ENCODE data around the gene FAM120AOS.

FAM120AOS gene

DNA sequence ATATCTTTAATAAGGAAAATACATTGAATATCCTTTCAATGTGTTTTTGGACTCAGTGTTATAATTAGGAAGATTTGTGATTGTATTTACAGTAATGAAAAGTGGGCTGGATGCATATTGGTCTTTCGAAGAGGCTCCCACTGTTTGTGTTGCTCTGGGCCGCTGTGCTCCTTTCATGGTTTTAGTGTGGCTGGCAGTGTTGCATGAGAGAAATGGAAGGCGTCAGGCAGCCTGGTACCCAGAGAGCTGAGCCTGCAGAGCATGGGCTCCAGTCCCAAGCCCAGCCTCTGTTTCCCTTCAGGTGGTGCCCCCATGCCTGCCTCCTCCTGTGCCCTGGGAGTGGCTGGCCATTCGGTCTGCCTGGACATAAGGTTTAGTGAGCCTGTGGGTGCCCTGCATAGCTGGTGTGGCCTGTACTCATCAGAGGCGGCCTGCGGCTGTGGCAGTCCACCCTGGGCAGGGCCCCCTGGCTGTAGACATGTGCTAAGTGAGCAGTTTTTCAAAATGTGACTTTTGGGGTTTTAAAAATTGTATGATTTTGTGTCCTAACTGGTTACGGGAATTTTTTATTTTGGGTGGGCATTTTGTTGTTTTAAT, 27.4 kb upstream of the FAM120AOS start:
- no peak overlapping the region for H3K4me3 ChIP-seq (replicated peaks; ENCODE audit: low read depth, low read length)
- no peak for DNase-seq (ENCODE audit: extremely low read depth, insufficient read length)
- peaks cover 10% of the 10 kb centered on the region for H3K36me3 ChIP-seq (ENCODE audit: control insufficient read depth, insufficient read depth, low read length)
- TF ChIP-seq CTCF (IDR thresholded peaks at IDR 0.05; ENCODE audit: insufficient read depth, low read length, poor library complexity, severe bottlenecking) = no peak
- no peaks in the 10 kb centered on the region for H3K27me3 ChIP-seq (replicated peaks; ENCODE audit: control insufficient read depth, insufficient read depth, low read length)

DNA sequence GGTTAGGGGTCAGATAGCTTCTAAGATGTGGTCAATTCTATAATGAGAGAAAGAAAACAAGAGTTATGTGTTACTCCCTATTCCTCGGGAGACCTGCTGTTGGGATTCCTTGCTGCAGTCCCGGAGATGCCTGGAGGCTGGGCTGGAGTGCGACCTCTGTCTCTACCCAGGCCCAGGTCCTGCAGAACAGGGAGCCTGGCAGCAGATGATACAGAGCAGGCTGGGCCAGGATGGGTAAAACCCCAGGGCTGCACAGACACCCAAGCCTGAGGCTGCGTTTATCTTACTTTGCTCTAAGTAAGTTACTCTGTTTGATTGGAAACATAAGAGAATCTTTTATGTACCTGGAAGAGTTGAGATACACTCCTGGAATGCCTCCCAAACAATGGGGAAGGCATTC, 26.9 kb upstream of the FAM120AOS start:
- Histone ChIP-seq H3K27me3 (replicated peaks; ENCODE audit: control insufficient read depth, insufficient read depth, low read length) (no peaks in the 10 kb centered on the region), H3K36me3 (ENCODE audit: control insufficient read depth, insufficient read depth, low read length) (peaks cover 6% of the 10 kb centered on the region), H3K4me3 (replicated peaks; ENCODE audit: low read depth, low read length) (no peak overlapping the region)
- no peak for DNase-seq (ENCODE audit: extremely low read depth, insufficient read length)
- TF ChIP-seq CTCF (IDR thresholded peaks at IDR 0.05; ENCODE audit: insufficient read depth, low read length, poor library complexity, severe bottlenecking) = no peak

DNA sequence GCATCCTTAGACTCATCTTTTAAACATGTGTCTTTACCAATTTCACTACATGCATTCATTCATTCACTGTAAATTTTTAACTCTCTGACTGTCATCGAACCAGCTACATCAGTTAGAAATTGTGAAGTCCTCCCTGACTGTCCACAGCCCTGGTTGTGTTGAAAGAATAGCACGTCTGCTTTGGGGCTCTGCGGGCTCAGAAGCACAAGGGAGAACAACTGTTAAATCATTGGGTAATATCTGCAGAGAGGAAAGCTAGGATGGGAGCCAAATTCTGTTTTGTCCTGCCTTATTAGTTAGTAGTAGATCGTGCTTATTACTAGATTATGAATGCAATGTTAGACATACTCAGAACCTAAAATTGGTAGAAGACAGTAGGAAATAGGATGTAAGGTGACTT, 26.3 kb upstream of the FAM120AOS start:
- Histone ChIP-seq H3K27me3 (replicated peaks; ENCODE audit: control insufficient read depth, insufficient read depth, low read length) (no peaks in the 10 kb centered on the region), H3K36me3 (ENCODE audit: control insufficient read depth, insufficient read depth, low read length) (peaks cover 6% of the 10 kb centered on the region), H3K4me3 (replicated peaks; ENCODE audit: low read depth, low read length) (no peak overlapping the region)
- TF ChIP-seq CTCF (IDR thresholded peaks at IDR 0.05; ENCODE audit: insufficient read depth, low read length, poor library complexity, severe bottlenecking) = no peak
- DNase-seq (ENCODE audit: extremely low read depth, insufficient read length) = no peak

GRCh38 chr9:93477397-93477796, 24.0 kb upstream of the FAM120AOS start:
- H3K36me3 ChIP-seq (ENCODE audit: control insufficient read depth, insufficient read depth, low read length) = peaks cover 2% of the 10 kb centered on the region
- DNase-seq (ENCODE audit: extremely low read depth, insufficient read length) = no peak
- H3K27me3 ChIP-seq (replicated peaks; ENCODE audit: control insufficient read depth, insufficient read depth, low read length) = no peaks in the 10 kb centered on the region
- TF ChIP-seq CTCF (IDR thresholded peaks at IDR 0.05; ENCODE audit: insufficient read depth, low read length, poor library complexity, severe bottlenecking) = no peak
- H3K4me3 ChIP-seq (replicated peaks; ENCODE audit: low read depth, low read length) = no peak overlapping the region

GRCh38 chr9:93476924-93477323, 23.5 kb upstream of the FAM120AOS start:
- DNase-seq (ENCODE audit: extremely low read depth, insufficient read length) = no peak
- H3K36me3 ChIP-seq (ENCODE audit: control insufficient read depth, insufficient read depth, low read length) = peaks cover 2% of the 10 kb centered on the region
- TF ChIP-seq CTCF (IDR thresholded peaks at IDR 0.05; ENCODE audit: insufficient read depth, low read length, poor library complexity, severe bottlenecking) = no peak
- H3K4me3 ChIP-seq (replicated peaks; ENCODE audit: low read depth, low read length) = no peak overlapping the region
- H3K27me3 ChIP-seq (replicated peaks; ENCODE audit: control insufficient read depth, insufficient read depth, low read length) = no peaks in the 10 kb centered on the region

DNA sequence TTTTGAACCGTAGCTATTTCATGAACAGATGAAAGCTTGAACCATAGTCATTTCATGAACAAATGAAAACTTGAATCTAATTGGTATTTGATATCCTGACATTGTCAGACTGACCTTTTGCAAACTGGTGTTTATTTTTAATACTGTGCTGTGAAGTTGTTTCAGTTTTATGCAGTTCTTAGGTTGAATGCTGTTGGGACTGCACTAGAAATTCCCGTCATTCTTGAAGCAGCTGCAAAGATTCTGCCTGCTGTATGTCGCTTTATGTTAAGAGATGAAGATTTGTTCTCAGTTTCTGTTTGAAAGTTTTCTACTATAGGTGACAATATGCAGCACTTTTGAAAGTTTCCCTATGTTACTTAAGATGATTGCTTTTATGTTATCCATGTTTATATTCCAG, 22.5 kb upstream of the FAM120AOS start:
- H3K36me3 ChIP-seq (ENCODE audit: control insufficient read depth, insufficient read depth, low read length) = peaks cover 3% of the 10 kb centered on the region
- no peak for DNase-seq (ENCODE audit: extremely low read depth, insufficient read length)
- H3K27me3 ChIP-seq (replicated peaks; ENCODE audit: control insufficient read depth, insufficient read depth, low read length) = no peaks in the 10 kb centered on the region
- no peak overlapping the region for H3K4me3 ChIP-seq (replicated peaks; ENCODE audit: low read depth, low read length)
- no peak for TF ChIP-seq CTCF (IDR thresholded peaks at IDR 0.05; ENCODE audit: insufficient read depth, low read length, poor library complexity, severe bottlenecking)
